Stimulated activated CD8-positive, alpha-beta memory T cell treated with anti-CD3 and anti-CD28 coated beads, Interleukin-12 subunit alpha, Interleukin-12 subunit beta, amount 100 ng/mL, for 1 hour (primary cell): ENCODE measurements around the gene ISL2.

ENCODE experiments used
- DNase-seq: peaks from one replicate; pipeline ENCODE4 v3.0.0-alpha.2; 2020; ENCODE audit warnings: low read depth

The ISL2 gene

DNA sequence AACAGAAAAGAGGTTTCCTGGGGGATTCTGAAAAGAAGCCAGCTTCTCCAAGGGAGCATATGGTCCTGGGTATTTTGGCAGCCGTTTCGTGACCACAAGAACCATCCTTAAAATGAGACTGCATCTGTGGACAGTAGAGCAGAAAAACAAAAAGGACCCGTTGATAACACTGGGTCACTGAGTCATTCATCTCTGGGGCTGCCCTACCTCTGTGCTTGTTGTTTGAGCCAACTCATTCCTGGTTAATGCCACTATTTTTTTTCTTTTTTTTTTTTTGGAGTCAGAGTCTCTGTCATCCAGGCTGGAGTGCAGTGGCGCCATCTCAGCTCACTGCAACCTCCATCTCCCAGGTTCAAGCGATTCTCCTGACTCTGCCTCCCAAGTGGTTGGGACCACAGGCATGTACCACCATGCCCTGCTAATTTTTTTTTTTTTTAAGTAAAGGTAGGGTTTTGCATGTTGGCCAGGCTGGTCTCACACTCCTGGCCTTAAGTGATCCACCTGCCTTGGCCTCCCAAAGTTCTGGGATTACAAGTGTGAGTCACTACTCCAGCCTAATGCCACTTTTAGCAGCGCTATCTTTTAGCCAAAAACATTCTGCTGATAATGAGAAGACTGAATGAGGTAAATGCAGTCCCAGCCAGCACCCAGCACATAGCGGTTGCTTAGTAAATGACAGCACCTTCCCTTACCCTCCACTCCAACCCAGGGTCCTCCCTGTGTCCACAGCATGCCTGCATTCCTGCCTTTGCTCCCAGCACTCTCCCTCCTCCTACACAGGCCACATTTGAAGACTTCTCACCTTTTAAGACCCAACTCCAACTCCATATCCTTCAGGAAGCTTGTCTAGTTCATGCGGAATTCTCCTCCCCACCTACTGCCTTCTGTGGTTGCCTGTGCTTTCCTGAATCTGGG is 9.1 kb upstream of the ISL2 start:
- no peak for DNase-seq

- DNase-seq = no peak
Observed at GRCh38 chr15:76328106-76328696, 8.4 kb upstream of the ISL2 start.

DNA sequence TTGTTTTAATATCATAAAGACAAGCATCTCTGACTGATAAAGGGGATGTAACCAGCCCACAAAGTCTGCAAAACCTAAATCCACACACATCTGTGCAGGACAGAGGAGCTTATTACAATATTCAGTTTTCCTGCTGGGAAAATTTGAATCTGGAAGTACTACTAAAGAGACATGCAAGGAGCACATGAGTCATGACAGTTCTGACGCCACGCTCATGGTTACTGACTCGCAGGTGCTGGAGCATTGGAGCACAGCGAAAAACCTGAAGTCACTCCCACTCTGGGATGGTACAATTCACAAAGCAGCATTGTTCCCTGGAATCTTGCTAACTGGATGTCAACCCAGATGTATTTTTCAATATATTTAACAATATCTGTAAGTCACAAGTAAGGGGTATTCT is 7.6 kb upstream of the ISL2 start:
- DNase-seq = no peak

DNA sequence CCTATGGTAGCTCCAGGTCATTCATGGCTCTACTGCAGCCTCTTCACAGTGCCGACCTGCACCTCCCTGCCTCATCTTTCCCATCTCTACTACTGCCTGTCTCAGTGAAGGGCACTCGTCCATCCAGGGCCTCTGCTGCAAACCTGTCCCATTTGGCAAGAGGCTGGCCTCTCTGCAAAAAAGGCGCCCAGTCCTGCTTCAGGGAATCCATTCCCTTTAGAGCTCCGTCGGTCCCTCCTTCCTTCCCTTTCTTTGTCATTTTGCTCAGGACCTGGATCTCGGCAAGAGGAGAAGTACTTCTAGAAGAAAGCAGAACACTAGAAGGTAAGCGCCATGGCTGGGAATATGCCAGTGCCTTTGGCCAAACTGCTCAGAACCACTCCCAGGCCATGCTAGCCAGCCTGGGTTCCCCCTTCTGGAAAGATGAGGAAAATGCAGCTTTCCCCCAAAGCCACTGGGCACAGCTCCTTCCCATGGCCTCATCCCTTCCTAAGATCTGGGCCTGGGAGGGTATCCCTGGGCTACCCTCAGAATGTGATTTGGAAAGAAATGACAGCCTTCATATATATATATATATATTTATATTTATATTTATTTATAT is 6.4 kb upstream of the ISL2 start:
- no peak for DNase-seq

DNA sequence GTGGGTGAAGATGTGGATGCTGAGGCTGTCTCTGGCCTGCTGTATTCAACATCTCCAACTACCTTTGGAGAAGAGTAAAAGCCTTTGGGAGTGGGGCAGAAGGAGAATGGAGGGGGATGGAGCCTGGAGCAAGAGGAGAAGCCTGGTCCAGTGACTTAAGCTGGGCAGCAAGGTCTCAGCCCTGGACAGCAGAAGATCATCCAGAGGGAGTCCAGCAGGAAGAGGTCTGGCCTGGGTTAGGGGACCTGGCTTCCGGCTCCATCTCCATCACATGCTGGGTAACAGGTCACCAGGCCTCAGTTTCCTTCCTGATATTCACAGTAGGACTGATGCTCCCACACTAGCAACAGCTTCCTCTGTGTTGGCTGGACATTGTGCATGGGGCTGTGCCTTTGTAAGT is 3.8 kb upstream of the ISL2 start:
- DNase-seq = no peak

- DNase-seq = no peak
Observed at GRCh38 chr15:76333309-76333708, 3.3 kb upstream of the ISL2 start.

DNA sequence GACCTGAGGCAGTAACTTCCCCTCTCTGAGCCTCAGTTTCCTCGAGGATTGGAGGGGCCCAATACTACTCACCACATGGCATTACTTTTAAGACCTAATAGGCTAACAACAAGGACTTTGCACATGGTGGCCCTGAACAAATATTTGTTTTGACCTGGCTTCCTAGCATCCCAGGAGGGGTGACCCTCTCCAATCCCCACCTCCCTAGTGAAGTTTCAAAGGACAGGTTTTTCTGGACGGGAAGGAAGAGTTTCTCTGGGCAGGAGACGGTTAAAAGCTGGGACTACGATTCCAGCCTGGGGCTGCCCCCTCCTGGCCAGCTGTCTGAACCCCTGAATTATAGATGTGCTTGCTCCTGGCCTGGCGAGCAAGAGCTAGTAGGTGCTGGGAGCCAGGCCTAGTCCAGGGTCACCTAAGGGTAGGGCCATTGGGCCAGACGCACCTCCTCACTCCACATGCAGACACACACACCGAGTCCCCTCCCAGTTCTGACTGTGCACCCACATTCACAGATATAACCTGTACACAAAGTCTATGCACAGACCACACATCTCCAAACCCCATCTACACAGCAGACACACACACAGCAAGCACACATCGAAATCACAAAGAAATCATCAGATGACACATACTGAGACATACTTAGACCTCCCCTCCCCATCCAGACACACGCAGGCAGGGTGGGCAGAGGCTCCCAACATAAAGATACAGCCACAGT is 2.7 kb upstream of the ISL2 start:
- DNase-seq = no peak

- no peak for DNase-seq
Observed at GRCh38 chr15:76334438-76335306, 1.9 kb upstream of the ISL2 start.

DNA sequence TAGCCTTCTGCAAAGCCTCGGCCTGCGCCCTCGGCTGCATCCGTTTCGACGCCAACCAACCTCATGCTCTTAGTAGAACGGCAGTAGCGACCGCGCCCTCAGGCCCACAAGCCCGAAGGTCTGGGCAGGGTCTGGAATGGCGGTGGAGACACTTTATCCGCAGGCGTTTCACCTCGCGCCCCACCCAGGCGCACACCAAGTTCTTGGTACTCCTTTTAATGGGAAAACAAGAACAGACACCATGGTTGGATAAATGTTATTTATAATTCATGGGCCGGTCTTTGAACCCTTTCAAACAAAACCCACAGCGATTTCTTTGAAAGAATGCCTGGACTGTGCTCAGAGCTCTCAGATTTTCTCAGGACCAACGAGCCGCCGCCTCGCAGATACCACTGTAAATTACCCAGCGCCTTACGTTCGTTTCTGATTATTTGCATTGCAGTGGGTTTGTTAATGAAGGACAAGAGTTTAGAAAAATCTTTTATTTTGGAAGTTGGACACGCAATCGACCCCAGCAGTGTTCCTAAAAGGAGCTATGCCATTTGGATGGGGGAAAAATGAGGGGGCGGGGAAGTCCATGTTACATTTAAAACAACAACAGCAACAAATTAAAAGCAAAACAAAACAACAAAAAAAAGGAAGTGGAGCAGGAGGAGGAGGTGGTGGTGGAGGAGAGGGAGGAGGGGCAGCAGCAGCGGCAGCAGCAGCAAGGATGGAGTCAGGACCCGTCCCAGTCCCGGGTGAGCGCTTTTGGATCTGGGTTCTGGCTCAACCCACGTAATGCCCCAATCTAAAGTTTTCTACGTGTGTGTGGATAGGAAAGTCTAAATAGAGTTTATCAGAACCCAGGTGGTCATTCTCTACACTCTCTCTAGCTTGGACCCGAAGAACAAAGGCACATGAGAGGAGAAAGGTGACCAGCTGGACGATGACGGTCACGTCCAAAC is 993 bp upstream of the ISL2 start:
- no peak for DNase-seq

DNA sequence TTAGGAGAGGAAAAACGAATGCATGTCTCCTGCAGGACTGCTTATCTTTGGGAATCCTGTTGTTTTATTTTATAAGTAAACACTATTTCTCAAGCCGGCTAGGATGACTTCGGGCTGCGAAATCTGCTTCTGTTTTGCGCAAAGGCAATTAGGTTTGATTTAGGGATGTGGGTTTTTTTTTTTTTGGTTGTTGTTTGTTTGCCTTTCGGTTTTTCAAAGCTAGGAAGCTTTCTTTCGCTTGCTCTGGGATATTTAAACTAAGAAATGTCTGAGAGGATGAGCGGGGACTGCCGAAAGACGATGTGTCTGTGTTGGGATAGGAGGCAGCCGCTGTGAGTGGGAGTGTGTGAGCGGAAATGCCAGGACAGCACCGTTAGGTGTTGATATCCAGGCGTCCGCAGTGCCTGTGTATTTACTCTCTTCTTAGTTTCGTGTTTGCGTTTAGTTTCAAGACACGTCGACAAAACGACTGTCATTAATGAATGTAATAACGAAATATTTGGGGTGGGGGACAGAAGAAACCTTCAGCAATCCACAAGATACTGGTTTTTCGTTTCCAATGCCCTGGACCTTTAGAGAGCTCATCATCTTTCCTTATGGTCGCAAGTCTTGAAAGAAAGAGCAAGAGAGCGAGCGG is 604 bp downstream of the ISL2 start:
- DNase-seq = no peak

DNA sequence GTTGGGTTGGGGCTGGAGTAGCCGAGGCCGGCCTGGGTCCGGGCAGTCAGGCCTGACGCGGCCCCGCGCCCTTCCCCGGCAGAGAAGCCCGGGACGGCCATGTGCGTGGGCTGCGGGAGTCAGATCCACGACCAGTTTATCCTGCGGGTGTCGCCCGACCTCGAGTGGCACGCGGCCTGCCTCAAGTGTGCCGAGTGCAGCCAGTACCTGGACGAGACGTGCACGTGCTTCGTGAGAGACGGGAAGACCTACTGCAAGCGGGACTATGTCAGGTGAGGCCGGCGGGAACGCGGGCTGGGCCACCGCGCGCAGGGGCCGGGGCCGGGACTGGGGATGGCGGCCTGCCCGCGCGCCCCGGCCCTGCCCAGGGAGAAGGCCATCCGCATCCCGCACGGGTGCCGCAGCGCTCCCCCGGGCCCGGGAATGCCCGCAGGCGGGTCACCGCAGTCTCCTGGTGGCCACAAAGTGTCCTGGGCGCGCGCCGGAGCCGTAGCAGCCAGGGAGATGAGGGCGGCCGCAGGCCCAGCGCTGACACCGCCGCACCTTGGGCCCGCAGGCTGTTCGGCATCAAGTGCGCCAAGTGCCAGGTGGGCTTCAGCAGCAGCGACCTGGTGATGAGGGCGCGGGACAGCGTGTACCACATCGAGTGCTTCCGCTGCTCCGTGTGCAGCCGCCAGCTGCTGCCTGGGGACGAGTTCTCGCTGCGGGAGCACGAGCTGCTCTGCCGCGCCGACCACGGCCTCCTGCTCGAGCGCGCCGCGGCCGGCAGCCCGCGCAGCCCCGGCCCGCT is 1.3 kb downstream of the ISL2 start:
- DNase-seq = no peak

GRCh38 chr15:76338486-76339304 is 2.1 kb downstream of the ISL2 start:
- DNase-seq = no peak

DNA sequence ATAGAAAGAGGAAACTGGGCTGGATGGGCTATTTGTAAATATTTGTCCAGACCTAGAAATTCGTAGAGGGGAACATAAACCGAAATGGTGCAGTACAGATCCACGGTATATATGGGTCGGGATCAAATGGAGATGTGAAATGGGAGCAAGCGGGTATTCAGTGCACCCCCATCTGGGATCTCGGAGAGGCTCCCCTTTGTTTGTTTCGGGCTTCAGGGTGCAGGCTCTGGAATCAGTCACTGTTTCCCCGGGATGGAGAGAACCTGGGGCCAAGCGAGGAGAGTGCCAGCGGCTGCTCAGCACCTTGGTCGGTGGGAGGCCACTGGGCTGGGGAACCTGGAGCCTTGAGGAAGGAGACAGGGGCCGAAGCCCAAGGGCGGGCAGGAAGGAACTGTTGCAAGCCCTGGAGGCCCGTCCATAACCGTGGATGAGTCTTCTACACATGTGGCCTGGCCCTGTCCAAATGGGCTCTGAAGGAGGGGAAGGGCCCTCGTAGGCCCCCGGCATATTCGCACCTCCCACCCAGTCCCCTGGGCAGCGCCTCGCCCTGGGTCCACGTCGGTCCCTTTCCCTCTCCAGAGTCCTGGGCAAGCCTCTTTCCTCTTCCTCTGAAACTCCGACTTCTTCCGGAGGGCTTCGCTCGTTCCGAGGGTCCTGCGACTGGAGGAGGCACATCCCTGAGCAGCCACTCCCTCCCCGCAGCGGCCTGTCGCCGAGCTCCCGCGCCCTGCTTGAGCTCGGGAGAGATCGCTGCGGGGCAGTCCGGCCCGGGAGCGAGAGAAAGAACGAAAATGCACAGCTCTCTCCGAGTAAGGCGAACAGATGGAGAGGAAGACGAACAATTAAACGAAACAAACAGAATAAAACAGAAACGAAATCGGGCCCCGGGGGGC is 3.0 kb downstream of the ISL2 start:
- DNase-seq = no peak

DNA sequence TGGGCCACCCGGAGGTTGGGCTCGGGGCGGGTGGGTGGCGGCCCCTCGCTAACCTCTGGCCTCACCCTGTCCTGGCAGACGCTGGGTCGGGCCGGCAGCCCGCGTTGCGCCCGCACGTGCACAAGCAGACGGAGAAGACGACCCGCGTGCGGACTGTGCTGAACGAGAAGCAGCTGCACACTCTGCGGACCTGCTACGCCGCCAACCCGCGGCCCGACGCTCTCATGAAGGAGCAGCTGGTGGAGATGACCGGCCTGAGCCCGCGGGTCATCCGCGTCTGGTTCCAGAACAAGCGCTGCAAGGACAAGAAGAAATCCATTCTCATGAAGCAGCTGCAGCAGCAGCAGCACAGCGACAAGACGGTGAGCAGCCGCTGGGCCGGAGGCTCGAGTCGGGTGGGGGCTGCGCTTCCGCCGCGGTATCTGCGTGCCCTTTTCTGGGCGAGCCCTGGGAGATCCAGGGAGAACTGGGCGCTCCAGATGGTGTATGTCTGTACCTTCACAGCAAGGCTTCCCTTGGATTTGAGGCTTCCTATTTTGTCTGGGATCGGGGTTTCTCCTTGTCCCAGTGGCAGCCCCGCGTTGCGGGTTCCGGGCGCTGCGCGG is 3.7 kb downstream of the ISL2 start:
- no peak for DNase-seq

DNA sequence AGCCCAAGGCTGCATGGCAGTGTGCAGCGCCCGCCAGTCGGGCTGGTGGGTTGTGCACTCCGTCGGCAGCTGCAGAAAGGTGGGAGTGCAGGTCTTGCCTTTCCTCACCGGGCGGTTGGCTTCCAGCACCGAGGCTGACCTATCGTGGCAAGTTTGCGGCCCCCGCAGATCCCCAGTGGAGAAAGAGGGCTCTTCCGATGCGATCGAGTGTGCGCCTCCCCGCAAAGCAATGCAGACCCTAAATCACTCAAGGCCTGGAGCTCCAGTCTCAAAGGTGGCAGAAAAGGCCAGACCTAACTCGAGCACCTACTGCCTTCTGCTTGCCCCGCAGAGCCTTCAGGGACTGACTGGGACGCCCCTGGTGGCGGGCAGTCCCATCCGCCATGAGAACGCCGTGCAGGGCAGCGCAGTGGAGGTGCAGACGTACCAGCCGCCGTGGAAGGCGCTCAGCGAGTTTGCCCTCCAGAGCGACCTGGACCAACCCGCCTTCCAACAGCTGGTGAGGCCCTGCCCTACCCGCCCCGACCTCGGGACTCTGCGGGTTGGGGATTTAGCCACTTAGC is 4.3 kb downstream of the ISL2 start:
- DNase-seq = no peak

DNA sequence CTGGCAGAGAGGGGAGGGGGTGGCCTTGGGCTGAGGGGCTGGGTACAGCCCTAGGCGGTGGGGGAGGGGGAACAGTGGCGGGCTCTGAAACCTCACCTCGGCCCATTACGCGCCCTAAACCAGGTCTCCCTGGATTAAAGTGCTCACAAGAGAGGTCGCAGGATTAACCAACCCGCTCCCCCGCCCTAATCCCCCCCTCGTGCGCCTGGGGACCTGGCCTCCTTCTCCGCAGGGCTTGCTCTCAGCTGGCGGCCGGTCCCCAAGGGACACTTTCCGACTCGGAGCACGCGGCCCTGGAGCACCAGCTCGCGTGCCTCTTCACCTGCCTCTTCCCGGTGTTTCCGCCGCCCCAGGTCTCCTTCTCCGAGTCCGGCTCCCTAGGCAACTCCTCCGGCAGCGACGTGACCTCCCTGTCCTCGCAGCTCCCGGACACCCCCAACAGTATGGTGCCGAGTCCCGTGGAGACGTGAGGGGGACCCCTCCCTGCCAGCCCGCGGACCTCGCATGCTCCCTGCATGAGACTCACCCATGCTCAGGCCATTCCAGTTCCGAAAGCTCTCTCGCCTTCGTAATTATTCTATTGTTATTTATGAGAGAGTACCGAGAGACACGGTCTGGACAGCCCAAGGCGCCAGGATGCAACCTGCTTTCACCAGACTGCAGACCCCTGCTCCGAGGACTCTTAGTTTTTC is 4.9 kb downstream of the ISL2 start:
- DNase-seq = no peak
